Measurements from ENCODE around the gene HELZ2.

The HELZ2 gene

GRCh38 chr20:63532449-63532971, 41.5 kb downstream of the HELZ2 start:
- TF ChIP-seq CTCF (IDR thresholded peaks at IDR 0.05; ENCODE audit: extremely low read depth, insufficient read depth, missing control alignments) = no peak
- in situ Hi-C loops (cut with MboI; ENCODE audit: low pct_unique_long_range_greater_than_20kb, low sequenced_read_pairs, unreplicated experiment) = no loop called here
- DNase-seq (ENCODE audit: low spot score) = no peak

GRCh38 chr20:63531686-63532448, 42.2 kb downstream of the HELZ2 start:
- in situ Hi-C loops (cut with MboI; ENCODE audit: low pct_unique_long_range_greater_than_20kb, low sequenced_read_pairs, unreplicated experiment) = no loop called here
- no peak for DNase-seq (ENCODE audit: low spot score)
- no peak for TF ChIP-seq CTCF (IDR thresholded peaks at IDR 0.05; ENCODE audit: extremely low read depth, insufficient read depth, missing control alignments)

- no peak for TF ChIP-seq CTCF (IDR thresholded peaks at IDR 0.05; ENCODE audit: extremely low read depth, insufficient read depth, missing control alignments)
- in situ Hi-C loops (cut with MboI; ENCODE audit: low pct_unique_long_range_greater_than_20kb, low sequenced_read_pairs, unreplicated experiment) = no loop called here
- DNase-seq (ENCODE audit: low spot score) = no peak
Measured at GRCh38 chr20:63530788-63531160, 43.3 kb downstream of the HELZ2 start.

- in situ Hi-C loops (cut with MboI; ENCODE audit: low pct_unique_long_range_greater_than_20kb, low sequenced_read_pairs, unreplicated experiment) = no loop called here
- no peak for TF ChIP-seq CTCF (IDR thresholded peaks at IDR 0.05; ENCODE audit: extremely low read depth, insufficient read depth, missing control alignments)
- no peak for DNase-seq (ENCODE audit: low spot score)
Measured at GRCh38 chr20:63529861-63530787, 43.9 kb downstream of the HELZ2 start.

- no peak for TF ChIP-seq CTCF (IDR thresholded peaks at IDR 0.05; ENCODE audit: extremely low read depth, insufficient read depth, missing control alignments)
- in situ Hi-C loops (cut with MboI; ENCODE audit: low pct_unique_long_range_greater_than_20kb, low sequenced_read_pairs, unreplicated experiment) = no loop called here
- no peak for DNase-seq (ENCODE audit: low spot score)
Measured at GRCh38 chr20:63529180-63529860, 44.7 kb downstream of the HELZ2 start.

- no peak for TF ChIP-seq CTCF (IDR thresholded peaks at IDR 0.05; ENCODE audit: extremely low read depth, insufficient read depth, missing control alignments)
- in situ Hi-C loops (cut with MboI; ENCODE audit: low pct_unique_long_range_greater_than_20kb, low sequenced_read_pairs, unreplicated experiment) = no loop called here
- DNase-seq (ENCODE audit: low spot score) = no peak
Measured at GRCh38 chr20:63527184-63527583, 46.9 kb downstream of the HELZ2 start.

Measured in GM13977 (cell line).